Measurements from ENCODE around the gene PPRC1. TPM values are rescaled to one million over a fixed set of nuclear protein-coding genes. Genes with fewer than 3 reads are reported as not detected.
A peak's percentile ranks its signal among the peaks of the same experiment; 100 is the strongest.

The PPRC1 gene
- total RNA-seq, 1 donor from 2014 or later, result 27.4 TPM

GRCh38 chr10:102147561-102147960 lies 14.7 kb downstream of the PPRC1 start:
- no peak for ATAC-seq

DNA sequence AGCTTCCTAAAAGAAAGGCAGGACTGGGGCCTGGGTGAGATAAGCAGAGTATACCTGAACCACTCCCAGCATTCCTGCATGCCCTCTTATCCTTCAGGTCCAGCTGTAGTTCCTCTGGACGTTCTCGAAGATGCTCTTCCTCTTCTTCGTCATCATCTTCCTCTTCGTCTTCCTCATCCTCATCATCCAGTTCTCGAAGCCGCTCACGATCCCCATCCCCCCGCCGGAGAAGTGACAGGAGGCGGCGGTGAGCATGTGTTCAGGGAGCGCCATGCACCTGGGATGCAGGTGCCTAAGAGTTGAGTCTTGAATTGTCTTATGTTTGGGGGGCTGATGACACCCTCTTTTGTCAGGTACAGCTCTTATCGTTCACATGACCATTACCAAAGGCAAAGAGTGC lies 15.4 kb downstream of the PPRC1 start:
- ATAC-seq, result no peak

- ATAC-seq, result peak; percentile 12
These were observed 18.3 kb downstream of the PPRC1 start for GRCh38 chr10:102150970-102151773.

DNA sequence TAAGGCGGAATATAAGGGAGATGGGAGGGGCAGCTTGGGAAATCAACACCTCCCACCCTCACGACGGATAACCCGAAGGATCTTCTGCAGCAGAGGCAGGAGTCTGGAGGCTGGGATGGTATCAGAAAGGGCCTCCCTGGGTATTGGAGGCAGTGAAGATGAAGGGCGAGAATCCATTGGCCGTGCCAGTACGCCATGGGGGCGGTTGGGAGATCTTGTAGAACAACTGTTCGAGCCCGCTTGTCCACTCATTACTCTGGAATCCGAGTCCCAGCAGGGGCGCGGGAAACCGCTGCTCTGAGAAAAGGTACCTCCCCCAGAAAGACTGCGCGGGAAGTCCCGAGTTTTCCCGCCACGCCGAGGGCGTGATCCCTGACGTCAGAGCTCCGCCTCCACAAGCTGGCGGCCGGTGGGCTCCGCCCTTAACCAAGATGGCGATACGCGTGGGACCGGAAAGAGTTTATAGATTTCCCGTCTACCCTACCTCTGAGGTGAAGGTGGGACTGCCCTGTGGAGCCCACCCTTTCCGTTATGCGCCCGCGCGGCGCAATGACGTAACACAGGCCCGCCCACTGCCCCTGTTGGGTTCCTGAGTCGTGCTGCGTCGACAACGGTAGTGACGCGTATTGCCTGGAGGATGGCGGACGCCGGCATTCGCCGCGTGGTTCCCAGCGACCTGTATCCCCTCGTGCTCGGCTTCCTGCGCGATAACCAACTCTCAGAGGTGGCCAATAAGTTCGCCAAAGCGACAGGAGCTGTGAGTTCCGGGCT lies 19.1 kb downstream of the PPRC1 start, which contains the start of gene NOLC1:
TSS of gene NOLC1 (plus strand) at position 616 of the 771 bp plus-strand sequence. CDS start at position 638, 22 bp downstream.
- ATAC-seq, result peak; percentile 98

- ATAC-seq, result peak; percentile 39
These were observed 19.7 kb downstream of the PPRC1 start for GRCh38 chr10:102152545-102152890.

DNA sequence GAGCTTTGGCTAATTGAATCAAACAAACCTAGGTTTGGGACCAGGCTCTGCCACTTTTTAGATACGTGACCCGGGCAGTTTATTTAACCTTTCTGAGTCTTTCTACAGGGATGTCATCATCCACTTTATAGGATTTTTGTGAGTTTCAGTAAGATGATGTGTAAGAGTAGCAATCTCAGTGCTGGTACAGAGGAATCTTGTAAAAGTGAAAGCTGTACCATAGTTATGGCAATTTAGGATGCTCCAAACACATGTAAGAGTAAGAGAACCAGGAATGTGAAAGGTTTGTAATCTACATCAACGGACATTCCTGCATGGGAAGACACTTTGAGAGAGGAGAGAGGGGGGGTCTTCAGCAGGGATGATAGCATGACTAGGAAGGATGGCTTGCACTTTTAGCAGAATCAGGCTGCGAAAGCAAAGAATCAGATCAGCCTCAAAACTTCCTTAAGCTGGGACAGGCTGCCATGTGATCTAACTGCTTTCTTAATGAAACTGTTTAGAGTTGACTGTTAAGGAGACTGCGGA lies 20.3 kb downstream of the PPRC1 start:
- ATAC-seq, result no peak

- no peak for ATAC-seq
These were observed 21.8 kb downstream of the PPRC1 start for GRCh38 chr10:102154466-102155116.

- ATAC-seq, result no peak
These were observed 24.4 kb downstream of the PPRC1 start for GRCh38 chr10:102157224-102157623.

DNA sequence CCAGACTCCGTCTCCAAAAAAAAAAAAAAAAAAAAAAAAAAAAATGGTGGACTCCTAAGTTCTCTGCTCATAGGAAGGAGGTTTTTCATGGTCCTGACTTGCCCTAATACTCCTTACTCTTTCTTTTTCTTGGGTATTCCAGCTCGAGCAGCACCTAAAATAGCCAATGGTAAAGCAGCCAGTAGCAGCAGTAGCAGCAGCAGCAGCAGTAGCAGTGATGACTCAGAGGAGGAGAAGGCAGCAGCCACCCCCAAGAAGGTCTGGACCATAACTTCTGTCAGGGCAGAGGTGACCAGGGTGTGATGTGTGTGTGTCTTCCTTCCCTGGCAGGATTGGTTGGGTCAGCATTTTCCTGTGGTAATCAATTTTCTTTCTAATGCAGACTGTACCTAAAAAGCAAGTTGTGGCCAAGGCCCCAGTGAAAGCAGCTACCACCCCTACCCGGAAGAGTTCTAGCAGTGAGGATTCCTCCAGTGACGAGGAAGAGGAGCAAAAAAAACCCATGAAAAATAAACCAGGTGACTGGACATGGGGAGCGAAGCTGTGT lies 26.3 kb downstream of the PPRC1 start:
- no peak for ATAC-seq

GRCh38 chr10:102159831-102160230 lies 27.0 kb downstream of the PPRC1 start:
- ATAC-seq, result no peak

DNA sequence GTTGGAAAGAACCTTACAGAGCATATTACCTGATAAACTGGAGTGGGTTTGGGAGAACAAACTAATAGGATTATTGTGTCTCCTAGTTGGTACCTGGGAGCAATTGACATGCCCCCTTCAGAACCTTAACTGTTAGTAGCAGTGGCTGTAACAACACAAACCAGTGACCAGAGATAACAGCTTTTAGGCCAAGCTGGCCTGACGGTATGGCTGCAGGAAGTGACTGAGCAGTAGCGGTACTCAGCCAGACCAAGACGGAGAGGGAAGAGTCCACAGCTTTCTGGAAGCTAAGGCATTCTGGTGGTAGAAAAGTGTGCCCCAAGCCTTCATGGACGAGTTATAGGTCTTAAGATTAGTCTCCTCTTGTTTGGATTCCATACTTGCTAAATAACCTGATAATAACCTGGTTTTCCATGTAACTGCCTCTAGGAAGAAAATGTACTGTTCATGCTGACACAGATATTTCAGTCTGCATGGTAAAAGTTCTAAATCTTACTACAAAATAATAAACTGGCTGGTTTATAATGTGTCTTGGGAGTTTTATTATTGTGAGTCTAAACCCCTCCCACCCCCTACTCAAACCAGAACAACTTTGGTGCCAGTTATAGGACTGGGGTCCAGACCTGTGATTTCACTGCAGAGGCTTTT lies 30.6 kb downstream of the PPRC1 start:
- ATAC-seq, result no peak

- no peak for ATAC-seq
These were observed 35.0 kb downstream of the PPRC1 start for GRCh38 chr10:102167861-102168260.

- no peak for ATAC-seq
These were observed 37.8 kb downstream of the PPRC1 start for GRCh38 chr10:102170602-102171001.

- no peak for ATAC-seq
These were observed 39.4 kb downstream of the PPRC1 start for GRCh38 chr10:102172288-102172687.

GRCh38 chr10:102175415-102175814 lies 42.6 kb downstream of the PPRC1 start:
- no peak for ATAC-seq

DNA sequence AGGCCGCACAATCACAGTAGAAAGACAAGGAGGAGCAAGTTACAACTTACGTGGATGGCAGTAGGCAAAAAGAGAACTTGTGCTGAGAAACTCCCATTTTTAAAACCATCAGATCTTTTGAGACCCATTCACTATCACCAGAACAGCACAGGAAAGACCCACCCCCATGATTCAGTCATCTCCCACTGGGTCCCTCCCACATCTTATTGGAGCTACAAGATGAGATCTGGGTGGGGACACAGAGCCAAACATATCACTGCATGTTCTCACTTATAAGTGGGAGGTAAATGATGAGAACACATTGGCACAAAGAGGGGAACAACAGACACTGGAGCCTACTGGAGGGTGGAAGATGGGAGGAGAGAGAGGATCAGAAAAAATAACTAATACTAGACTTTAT lies 51.8 kb downstream of the PPRC1 start:
- no peak for ATAC-seq

- ATAC-seq, result no peak
These were observed 52.4 kb downstream of the PPRC1 start for GRCh38 chr10:102185272-102185671.

GRCh38 chr10:102185811-102186527 lies 53.1 kb downstream of the PPRC1 start:
- ATAC-seq, result peak; percentile 41

DNA sequence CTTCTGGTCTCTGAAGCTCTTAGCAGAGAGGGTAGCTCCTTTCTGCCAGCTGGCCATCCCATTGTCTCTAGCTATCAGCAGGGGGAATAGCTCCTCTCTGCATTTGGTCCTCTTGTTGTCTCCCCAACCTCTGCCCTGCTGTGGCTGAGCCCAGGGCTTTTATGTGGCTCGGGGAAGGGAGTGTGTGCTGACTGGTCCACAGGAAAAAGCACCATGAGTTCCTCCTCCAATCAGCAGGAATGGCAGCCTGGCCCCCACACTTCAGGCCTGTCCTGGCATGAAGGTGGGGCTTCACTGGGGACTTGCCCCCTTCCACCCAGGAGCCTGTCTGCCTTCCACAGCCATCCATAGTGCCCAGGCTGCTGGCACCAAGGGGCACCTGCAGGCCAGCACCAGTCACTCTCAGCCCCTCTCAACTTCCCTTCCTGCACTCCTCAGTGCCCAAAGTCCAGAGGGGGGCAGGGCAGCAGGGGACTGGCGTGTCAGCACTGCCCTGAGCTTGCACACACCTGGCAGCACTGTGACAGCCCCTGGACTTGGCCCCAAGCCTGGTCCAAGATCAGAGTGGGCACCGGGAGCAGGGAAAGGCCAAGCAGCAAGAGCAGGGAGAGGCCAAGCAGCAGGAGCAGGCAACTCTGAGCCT lies 55.6 kb downstream of the PPRC1 start:
- ATAC-seq, result peak; percentile 36

GRCh38 chr10:102188941-102189898 lies 56.4 kb downstream of the PPRC1 start:
- ATAC-seq, result peak; percentile 10
